ENCODE results near the gene PSME2. TPM values are rescaled to one million over a fixed set of nuclear protein-coding genes. Genes with fewer than 3 reads are reported as not detected.

PSME2 gene
- total and polyA plus RNA-seq, 2 of the 13 experiments (the other 11 are each of a cell fraction or from before 2014, with no cell fraction given), result 332 to 716 TPM

DNA sequence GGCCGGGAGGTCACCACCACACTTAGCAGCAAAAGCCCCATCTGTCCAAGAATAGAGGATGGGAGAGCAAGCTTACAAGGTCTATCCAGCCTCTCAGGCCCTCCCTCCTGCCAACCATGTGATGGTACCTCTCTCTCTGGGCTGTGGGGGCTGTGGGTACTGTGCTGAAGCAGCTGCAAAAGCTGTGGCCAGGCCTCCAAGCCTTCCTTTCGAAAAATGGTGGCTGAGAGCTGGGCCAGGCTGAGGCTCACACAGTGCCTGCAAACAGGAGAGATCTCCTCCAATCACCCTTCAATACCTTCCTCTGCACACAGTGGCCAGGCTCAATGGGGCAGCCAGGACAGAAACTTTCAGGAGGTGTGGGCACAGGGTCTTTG, 41.1 kb upstream of the PSME2 start (continued):
- TF ChIP-seq, protein P1, sequence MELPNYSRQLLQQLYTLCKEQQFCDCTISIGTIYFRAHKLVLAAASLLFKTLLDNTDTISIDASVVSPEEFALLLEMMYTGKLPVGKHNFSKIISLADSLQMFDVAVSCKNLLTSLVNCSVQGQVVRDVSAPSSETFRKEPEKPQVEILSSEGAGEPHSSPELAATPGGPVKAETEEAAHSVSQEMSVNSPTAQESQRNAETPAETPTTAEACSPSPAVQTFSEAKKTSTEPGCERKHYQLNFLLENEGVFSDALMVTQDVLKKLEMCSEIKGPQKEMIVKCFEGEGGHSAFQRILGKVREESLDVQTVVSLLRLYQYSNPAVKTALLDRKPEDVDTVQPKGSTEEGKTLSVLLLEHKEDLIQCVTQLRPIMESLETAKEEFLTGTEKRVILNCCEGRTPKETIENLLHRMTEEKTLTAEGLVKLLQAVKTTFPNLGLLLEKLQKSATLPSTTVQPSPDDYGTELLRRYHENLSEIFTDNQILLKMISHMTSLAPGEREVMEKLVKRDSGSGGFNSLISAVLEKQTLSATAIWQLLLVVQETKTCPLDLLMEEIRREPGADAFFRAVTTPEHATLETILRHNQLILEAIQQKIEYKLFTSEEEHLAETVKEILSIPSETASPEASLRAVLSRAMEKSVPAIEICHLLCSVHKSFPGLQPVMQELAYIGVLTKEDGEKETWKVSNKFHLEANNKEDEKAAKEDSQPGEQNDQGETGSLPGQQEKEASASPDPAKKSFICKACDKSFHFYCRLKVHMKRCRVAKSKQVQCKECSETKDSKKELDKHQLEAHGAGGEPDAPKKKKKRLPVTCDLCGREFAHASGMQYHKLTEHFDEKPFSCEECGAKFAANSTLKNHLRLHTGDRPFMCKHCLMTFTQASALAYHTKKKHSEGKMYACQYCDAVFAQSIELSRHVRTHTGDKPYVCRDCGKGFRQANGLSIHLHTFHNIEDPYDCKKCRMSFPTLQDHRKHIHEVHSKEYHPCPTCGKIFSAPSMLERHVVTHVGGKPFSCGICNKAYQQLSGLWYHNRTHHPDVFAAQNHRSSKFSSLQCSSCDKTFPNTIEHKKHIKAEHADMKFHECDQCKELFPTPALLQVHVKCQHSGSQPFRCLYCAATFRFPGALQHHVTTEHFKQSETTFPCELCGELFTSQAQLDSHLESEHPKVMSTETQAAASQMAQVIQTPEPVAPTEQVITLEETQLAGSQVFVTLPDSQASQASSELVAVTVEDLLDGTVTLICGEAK (IDR thresholded peaks at IDR 0.05), result no peak
- TF ChIP-seq, protein P1 (CRISPR knock-in tag; IDR thresholded peaks at IDR 0.05), result no peak
- TF ChIP-seq KAT7 (CRISPR knock-in tag; IDR thresholded peaks at IDR 0.05; ENCODE audit: borderline replicate concordance) (no peak), ATAD3A (CRISPR knock-in tag; IDR thresholded peaks at IDR 0.05) (peak; percentile 48; the same call in 1 of the 2 replicates), PCBP1 (IDR thresholded peaks at IDR 0.05; ENCODE audit: borderline replicate concordance, low read depth, low read length) (no peak), AGO1 (IDR thresholded peaks at IDR 0.05; ENCODE audit: low read depth, low read length, poor library complexity, severe bottlenecking) (no peak)
